OCI-LY3 (cell line): ENCODE data around the gene RAPSN.

Experiments used
- EZH2phosphoT487 ChIP-seq: fragments of 200-600 bp; shearing (Covaris generic); IDR thresholded peaks from 2 replicates; pipeline ENCODE4 v1.6.1; 2018; ENCODE audit warnings: antibody characterized with exemption, mixed run types, low read depth
- TF ChIP-seq, protein P1 (sequence below): fragments of 200-600, 300-600 bp; sonication (generic); IDR thresholded peaks from 2 replicates; pipeline ENCODE4 v1.5.1; 2014; ENCODE audit warnings: antibody characterized with exemption, low read length, low read depth

DNA sequence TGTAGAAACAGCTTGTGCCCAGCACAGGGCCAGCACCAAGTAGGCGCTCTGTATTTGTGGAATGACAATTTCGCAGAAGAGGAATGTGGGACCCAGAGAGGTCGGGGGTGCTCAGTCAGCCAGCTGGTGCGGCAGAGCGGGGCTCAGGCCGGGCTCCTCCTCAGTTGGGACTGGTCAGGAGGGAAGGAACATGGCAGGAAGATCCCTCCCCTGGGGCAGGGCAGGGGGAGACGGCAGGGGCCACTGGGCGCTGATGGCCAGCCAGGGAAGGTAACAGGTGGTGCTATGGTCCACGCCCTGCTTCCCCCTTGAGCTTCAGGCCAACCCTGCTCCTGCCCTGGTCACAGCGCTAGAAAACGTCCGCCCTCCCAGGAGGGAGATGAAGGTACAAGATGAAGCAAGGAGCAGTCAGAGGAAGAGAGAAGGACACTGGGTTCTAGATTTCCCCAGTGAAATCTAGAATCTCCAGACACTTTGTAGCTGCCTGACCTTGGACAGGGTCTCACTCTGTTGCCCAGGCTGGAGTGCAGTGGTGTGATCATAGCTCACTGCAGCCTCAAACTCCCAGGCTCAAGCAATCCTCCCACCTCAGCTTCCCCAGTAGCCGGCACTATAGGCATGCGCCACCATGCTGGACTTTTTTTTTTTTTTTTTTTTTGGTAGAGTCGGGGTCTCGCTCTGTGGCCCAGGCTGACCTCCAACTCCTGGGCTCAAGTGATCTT, 57.1 kb downstream of the RAPSN start:
- TF ChIP-seq, protein P1, sequence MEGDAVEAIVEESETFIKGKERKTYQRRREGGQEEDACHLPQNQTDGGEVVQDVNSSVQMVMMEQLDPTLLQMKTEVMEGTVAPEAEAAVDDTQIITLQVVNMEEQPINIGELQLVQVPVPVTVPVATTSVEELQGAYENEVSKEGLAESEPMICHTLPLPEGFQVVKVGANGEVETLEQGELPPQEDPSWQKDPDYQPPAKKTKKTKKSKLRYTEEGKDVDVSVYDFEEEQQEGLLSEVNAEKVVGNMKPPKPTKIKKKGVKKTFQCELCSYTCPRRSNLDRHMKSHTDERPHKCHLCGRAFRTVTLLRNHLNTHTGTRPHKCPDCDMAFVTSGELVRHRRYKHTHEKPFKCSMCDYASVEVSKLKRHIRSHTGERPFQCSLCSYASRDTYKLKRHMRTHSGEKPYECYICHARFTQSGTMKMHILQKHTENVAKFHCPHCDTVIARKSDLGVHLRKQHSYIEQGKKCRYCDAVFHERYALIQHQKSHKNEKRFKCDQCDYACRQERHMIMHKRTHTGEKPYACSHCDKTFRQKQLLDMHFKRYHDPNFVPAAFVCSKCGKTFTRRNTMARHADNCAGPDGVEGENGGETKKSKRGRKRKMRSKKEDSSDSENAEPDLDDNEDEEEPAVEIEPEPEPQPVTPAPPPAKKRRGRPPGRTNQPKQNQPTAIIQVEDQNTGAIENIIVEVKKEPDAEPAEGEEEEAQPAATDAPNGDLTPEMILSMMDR: no peak
- TF ChIP-seq EZH2phosphoT487: no peak
